B cell (primary cell): ENCODE results near the gene SCUBE1. TPM values are rescaled to one million over a fixed set of nuclear protein-coding genes. Genes with fewer than 3 reads are reported as not detected.

Source experiments
- ATAC-seq: fragments of 200-7000 bp; cut with Tn5 transposase; one replicate; pipeline ENCODE4 v1.10.0; 2021; ENCODE audit warnings: low read depth, mild to moderate bottlenecking, moderate number of reproducible peaks, moderate library complexity
- CTCF ChIA-PET: fragments of 350-600 bp; sonication (Branson Sonifier 250); formaldehyde crosslinking; loops from one replicate; lab custom pipeline; 2021; ENCODE audit warnings: antibody characterized with exemption, inconsistent platforms; lab: Charles Lee
- POLR2A ChIA-PET: fragments of 350-600 bp; sonication (Branson Sonifier 250); formaldehyde crosslinking; loops from one replicate; lab custom pipeline; 2021; ENCODE audit warnings: antibody characterized with exemption; lab: Charles Lee
- DNase-seq: peaks from one replicate; pipeline ENCODE4 v3.0.0; 2013
- H2AFZ ChIP-seq: 2 replicates; pipeline ENCODE4 v1.6.1; 2012; ENCODE audit warnings: mild to moderate bottlenecking, low read depth, low read length; ENCODE audit not compliant: insufficient read depth, poor library complexity, severe bottlenecking
- H3K27ac ChIP-seq, 2 donors: 1 replicate in 1 of 2; 2 replicates in 1 of 2; pipeline ENCODE4 v1.5.1; 2012 to 2013; ENCODE audit warnings: low read length in 2 of 2, mild to moderate bottlenecking in 2 of 2, moderate library complexity in 1 of 2
- H3K27me3 ChIP-seq, 4 experiments: fragments of 200-600 bp in 1 of 4; sonication (generic) in 1 of 4; replicated peaks in 1 of 4; 1 replicate in 2 of 4; 2 replicates in 2 of 4; pipeline versions ENCODE4 v1.6.1 to v1.7.0; 2013 to 2016; ENCODE audit warnings: low read length in 3 of 4, mild to moderate bottlenecking in 2 of 4, mixed read lengths in 1 of 4, moderate library complexity in 1 of 4; ENCODE audit not compliant: insufficient read depth in 4 of 4, control insufficient read depth in 3 of 4; ENCODE audit errors: control extremely low read depth in 1 of 4
- H3K36me3 ChIP-seq, 2 experiments: replicated peaks in 1 of 2; 1 replicate in 1 of 2; 2 replicates in 1 of 2; pipeline versions ENCODE4 v1.6.1 to v1.7.1; 2013; ENCODE audit warnings: low read length in 1 of 2; ENCODE audit not compliant: insufficient read depth in 2 of 2, control insufficient read depth in 1 of 2; ENCODE audit errors: control extremely low read depth in 1 of 2, extremely low read depth in 1 of 2
- H3K4me1 ChIP-seq, 2 donors: fragments of 200-600 bp in 1 of 2; sonication (generic) in 1 of 2; 1 replicate in 1 of 2; 2 replicates in 1 of 2; pipeline versions ENCODE4 v1.5.1 to v1.6.1; 2013 to 2017; ENCODE audit warnings: low read length in 2 of 2; ENCODE audit not compliant: control insufficient read depth in 2 of 2, insufficient read depth in 2 of 2
- H3K4me2 ChIP-seq: replicated peaks from 2 replicates; pipeline ENCODE3; 2012; ENCODE audit warnings: mild to moderate bottlenecking, low read depth, low read length; ENCODE audit not compliant: poor library complexity, severe bottlenecking
- H3K4me3 ChIP-seq, 5 experiments: fragments of 200-600 bp in 1 of 5; sonication (generic) in 1 of 5; 1 replicate in 3 of 5; 2 replicates in 2 of 5; pipeline versions ENCODE4 v1.5.1 to v1.7.0; 2011 to 2016; ENCODE audit warnings: low read length in 4 of 5, mild to moderate bottlenecking in 4 of 5, low read depth in 2 of 5, control low read depth in 1 of 5, moderate library complexity in 1 of 5; ENCODE audit not compliant: insufficient read depth in 1 of 5; ENCODE audit errors: control extremely low read depth in 1 of 5, extremely low read depth in 1 of 5
- H3K79me2 ChIP-seq: fragments of 200-600 bp; sonication (generic); one replicate; pipeline ENCODE4 v1.6.0; 2016; ENCODE audit warnings: low read length; ENCODE audit not compliant: control insufficient read depth, insufficient read depth
- H3K9ac ChIP-seq: fragments of 200-600 bp; sonication (generic); 2 replicates; pipeline ENCODE4 v1.6.1; 2017; ENCODE audit warnings: mild to moderate bottlenecking, low read length, moderate library complexity
- H3K9me3 ChIP-seq, 3 donors: one replicate each; pipeline versions ENCODE4 v1.6.1 to v1.7.1; 2013; ENCODE audit warnings: low read length in 2 of 3; ENCODE audit not compliant: control insufficient read depth in 2 of 3, insufficient read depth in 1 of 3; ENCODE audit errors: control extremely low read depth in 1 of 3
- H4K20me1 ChIP-seq: 2 replicates; pipeline ENCODE4 v1.6.0; 2012; ENCODE audit warnings: mild to moderate bottlenecking, low read length; ENCODE audit not compliant: insufficient read depth, control insufficient read depth, poor library complexity, severe bottlenecking
- H3K27ac Mint-ChIP-seq: one replicate; pipeline ENCODE4 v1.8.0; 2021; ENCODE audit warnings: mixed read lengths
- H3K27me3 Mint-ChIP-seq: one replicate; pipeline ENCODE4 v1.8.0; 2021; ENCODE audit warnings: mixed read lengths
- H3K4me1 Mint-ChIP-seq: one replicate; pipeline ENCODE4 v1.8.0; 2021; ENCODE audit warnings: mixed read lengths
- H3K4me3 Mint-ChIP-seq: one replicate; pipeline ENCODE4 v1.8.0; 2021; ENCODE audit warnings: mixed read lengths
- H3K9me3 Mint-ChIP-seq: one replicate; pipeline ENCODE4 v1.8.0; 2022; ENCODE audit warnings: mixed read lengths; ENCODE audit not compliant: insufficient read depth
- EZH2 ChIP-seq: IDR thresholded peaks from 2 replicates; pipeline ENCODE4 v1.6.1; 2012; ENCODE audit warnings: borderline replicate concordance, low read depth, mild to moderate bottlenecking, moderate library complexity, low read length; ENCODE audit not compliant: insufficient read depth, poor library complexity, severe bottlenecking
- WGBS: methylation state at CpG from one replicate; pipeline ENCODE4 v1.1.5; 2013; ENCODE audit warnings: missing lambda C conversion rate; ENCODE audit not compliant: insufficient coverage; 5-methylcytosine and 5-hydroxymethylcytosine counted together
- intact Hi-C: fragments of 100-400 bp; cut with micrococcal nuclease; formaldehyde crosslinking; loops from one replicate; pipeline ENCODE4 v1.10.0; 2022
- polyA plus RNA-seq: library from polyadenylated mRNA; depleted of rRNA; stranded (reverse); fragments of >200 nt; gene quantifications from 2 replicates; pipeline ENCODE4 v1.2.3, GENCODE V29; 2012
- total RNA-seq, 2 donors: library from RNA; stranded (reverse); fragments of 120-200 nt in 1 of 2; gene quantifications; 1 replicate in 1 of 2; 2 replicates in 1 of 2; pipeline versions ENCODE4 v1.2.3 to v1.2.4, GENCODE V29; 2013 to 2022
- TF ChIP-seq, protein P1 (sequence below): fragments of 200-600 bp; IDR thresholded peaks from one replicate; pipeline ENCODE4 v1.8.0; 2022; ENCODE audit warnings: antibody characterized with exemption, mild to moderate bottlenecking

The SCUBE1 gene
- total and polyA plus RNA-seq, 2 donors (not counting 1 experiment from before 2014, with no cell fraction given): not detected

DNA sequence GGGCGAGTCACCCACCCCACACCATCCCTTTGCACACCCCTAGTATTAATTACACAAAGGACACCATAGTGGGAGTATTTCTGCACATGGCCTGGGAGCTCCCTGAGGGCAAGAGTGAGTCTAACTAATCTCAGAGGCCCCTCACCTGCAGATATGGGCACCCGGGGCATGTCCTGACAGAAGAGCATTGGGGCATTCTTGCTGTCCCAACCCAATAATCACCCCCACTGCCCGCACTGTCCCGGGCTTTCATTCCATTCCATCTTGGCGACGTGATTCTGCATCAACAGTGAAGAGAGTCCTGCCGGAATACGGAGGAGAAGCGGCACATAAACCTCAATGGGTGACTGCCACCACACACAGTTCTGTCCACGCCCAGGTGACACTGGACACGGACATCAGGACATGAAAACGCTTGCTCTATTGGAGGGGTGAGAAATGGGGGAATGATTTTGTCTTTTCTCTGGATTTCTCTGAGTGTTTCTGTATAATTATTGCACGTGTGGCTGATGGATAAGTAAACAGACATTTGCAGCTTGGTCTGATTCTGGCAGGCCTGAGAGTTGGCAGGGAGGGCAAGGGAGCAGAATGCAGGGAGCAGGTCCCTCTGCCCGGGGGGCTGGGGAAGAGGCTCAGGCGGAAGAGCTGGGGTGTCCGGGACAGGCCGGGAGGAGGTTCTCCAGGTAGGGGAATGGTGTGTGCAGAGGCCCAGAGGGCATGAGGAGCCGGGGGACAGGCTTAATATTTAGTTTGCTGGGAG lies 38.2 kb downstream of the SCUBE1 start:
- intact Hi-C loops: no loop called here
- WGBS: 89% methylated on average over 17 of the region's 18 CpGs
- Histone ChIP-seq H3K4me3 (no peak overlapping the region), H3K36me3 (no peaks in the 10 kb centered on the region), H3K27ac (no peak overlapping the region), H3K9ac (no peak overlapping the region), H3K4me2 (no peak overlapping the region), H2AFZ (no peak overlapping the region), H3K9me3 (no peaks in the 10 kb centered on the region), H3K79me2 (no peaks in the 10 kb centered on the region), H3K4me1 (no peaks in the 10 kb centered on the region), H4K20me1 (no peaks in the 10 kb centered on the region), H3K27me3 (no peaks in the 10 kb centered on the region)
- H3K4me3 Mint-ChIP-seq: no peak overlapping the region
- TF ChIP-seq, protein P1, sequence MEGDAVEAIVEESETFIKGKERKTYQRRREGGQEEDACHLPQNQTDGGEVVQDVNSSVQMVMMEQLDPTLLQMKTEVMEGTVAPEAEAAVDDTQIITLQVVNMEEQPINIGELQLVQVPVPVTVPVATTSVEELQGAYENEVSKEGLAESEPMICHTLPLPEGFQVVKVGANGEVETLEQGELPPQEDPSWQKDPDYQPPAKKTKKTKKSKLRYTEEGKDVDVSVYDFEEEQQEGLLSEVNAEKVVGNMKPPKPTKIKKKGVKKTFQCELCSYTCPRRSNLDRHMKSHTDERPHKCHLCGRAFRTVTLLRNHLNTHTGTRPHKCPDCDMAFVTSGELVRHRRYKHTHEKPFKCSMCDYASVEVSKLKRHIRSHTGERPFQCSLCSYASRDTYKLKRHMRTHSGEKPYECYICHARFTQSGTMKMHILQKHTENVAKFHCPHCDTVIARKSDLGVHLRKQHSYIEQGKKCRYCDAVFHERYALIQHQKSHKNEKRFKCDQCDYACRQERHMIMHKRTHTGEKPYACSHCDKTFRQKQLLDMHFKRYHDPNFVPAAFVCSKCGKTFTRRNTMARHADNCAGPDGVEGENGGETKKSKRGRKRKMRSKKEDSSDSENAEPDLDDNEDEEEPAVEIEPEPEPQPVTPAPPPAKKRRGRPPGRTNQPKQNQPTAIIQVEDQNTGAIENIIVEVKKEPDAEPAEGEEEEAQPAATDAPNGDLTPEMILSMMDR: no peak
- TF ChIP-seq EZH2: no peak
- peaks cover 33% of the 10 kb centered on the region for H3K27me3 Mint-ChIP-seq
- POLR2A ChIA-PET: no interaction called here
- no peaks in the 10 kb centered on the region for H3K9me3 Mint-ChIP-seq
- H3K4me1 Mint-ChIP-seq: no peaks in the 10 kb centered on the region
- no peak overlapping the region for H3K27ac Mint-ChIP-seq
- CTCF ChIA-PET: no interaction called here
- DNase-seq (no peak), ATAC-seq (no peak)

DNA sequence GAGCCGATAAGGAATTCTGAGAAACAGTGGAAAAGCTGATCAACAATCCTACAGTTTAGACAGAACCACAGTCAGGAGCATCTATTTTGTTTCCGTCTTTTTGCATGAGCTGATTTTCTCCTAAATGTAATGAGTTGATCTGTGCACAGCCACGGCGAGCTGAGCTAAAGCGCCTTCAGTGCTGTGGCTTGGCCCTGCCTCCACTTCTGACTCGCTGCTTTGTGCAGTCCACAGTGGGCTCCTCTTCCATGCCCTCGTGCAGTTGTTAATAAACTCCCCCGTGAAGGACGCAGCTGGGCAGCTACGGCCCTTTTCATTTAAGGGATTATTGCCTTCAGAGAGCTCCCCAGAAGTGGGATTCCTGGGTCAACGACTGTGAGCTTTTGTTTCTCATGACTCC lies 39.4 kb downstream of the SCUBE1 start:
- no peak for DNase-seq
- Mint-ChIP-seq H3K4me1 (no peaks in the 10 kb centered on the region), H3K27me3 (peaks cover 23% of the 10 kb centered on the region), H3K27ac (no peak overlapping the region), H3K9me3 (no peaks in the 10 kb centered on the region), H3K4me3 (no peak overlapping the region)
- TF ChIP-seq, protein P1: no peak
- TF ChIP-seq EZH2: no peak
- WGBS: 91% methylated on average over 10 of the region's 11 CpGs
- Histone ChIP-seq H2AFZ (no peak overlapping the region), H3K27ac (no peak overlapping the region), H3K4me1 (no peaks in the 10 kb centered on the region), H4K20me1 (no peaks in the 10 kb centered on the region), H3K4me2 (no peak overlapping the region), H3K79me2 (no peaks in the 10 kb centered on the region), H3K9ac (no peak overlapping the region), H3K27me3 (no peaks in the 10 kb centered on the region), H3K36me3 (no peaks in the 10 kb centered on the region), H3K4me3 (no peak overlapping the region), H3K9me3 (no peaks in the 10 kb centered on the region)
- intact Hi-C loops: no loop called here
- ChIA-PET POLR2A (no interaction called here), CTCF (no interaction called here)
- ATAC-seq: no peak
